ENCODE results near the gene PRAMEF27. TPM values are rescaled to one million over a fixed set of nuclear protein-coding genes. Genes with fewer than 3 reads are reported as not detected.
"Not testable (repeated sequence)": the region's sequence is repeated elsewhere in the genome, so short reads cannot be mapped to it uniquely, and the experiment has no call there.

The PRAMEF27 gene
- not detected for polyA plus RNA-seq

DNA sequence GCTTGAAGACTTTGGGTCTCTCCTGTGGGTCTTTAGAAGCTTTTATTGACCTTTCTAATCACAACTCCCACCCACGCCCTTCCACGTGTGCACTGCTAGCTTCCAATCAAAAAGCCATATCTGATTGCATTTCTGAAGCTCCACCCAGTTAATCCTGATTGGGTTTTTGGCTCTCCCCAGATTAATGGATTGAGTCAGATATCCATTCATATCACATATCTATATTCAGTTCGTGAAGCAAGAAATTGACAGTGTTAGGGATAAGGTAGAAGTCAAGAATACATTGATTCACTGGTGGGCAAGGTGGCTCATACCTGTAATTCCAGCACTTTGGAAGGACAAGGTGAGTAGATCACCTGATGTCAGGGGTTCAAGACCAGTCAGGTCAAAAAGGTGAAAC lies at the start of gene PRAMEF27:
TSS of gene PRAMEF27 (minus strand) at position 101 of the 400 bp plus-strand sequence. CDS start 2,916 bp downstream, outside the sequence.
- H3K27me3 ChIP-seq (ENCODE audit: control insufficient read depth in 1 of 2, insufficient read depth in 2 of 2, low read length in 2 of 2); H3K27ac ChIP-seq (ENCODE audit: low read depth in 2 of 2, low read length in 1 of 2); H3K9me3 ChIP-seq (ENCODE audit: control insufficient read depth in 2 of 2, insufficient read depth in 1 of 2, low read depth in 1 of 2, low read length in 1 of 2); H3K4me3 ChIP-seq (ENCODE audit: low read depth in 1 of 2, low read length in 2 of 2); H3K4me1 ChIP-seq (ENCODE audit: control insufficient read depth in 2 of 2, insufficient read depth in 2 of 2, low read length in 1 of 2); H3K36me3 ChIP-seq (ENCODE audit: control insufficient read depth in 2 of 2, insufficient read depth in 2 of 2, low read length in 1 of 2): not testable (repeated sequence)
- WGBS, 2 donors: 76 to 80% methylated on average over 3 of the region's 3 CpGs

DNA sequence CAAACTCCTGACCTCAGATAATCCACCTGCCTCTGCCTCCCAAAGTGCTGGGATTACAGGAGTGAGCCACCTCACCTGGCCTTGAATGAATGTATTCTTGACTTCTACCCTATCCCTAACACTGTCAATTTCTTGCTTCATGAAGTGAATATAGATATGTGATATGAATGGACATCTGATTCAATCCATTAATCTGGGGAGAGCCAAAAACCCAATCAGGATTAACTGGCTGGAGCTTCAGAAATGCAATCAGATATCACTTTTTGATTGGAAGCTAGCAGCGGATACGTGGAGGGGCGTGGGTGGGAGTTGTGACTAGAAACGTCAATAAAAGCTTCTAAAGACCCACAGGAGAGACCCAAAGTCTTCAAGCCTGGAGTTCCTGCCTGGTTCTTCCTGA lies 14.1 kb upstream of the PRAMEF27 start, which contains the start of gene PRAMEF25:
TSS of gene PRAMEF25 (plus strand) at position 301 of the 400 bp plus-strand sequence. CDS start 2,920 bp downstream, outside the sequence.
- not testable (repeated sequence) for H3K9me3 ChIP-seq (ENCODE audit: control insufficient read depth in 2 of 2, insufficient read depth in 1 of 2, low read depth in 1 of 2, low read length in 1 of 2); H3K4me3 ChIP-seq (ENCODE audit: low read depth in 1 of 2, low read length in 2 of 2); H3K36me3 ChIP-seq (ENCODE audit: control insufficient read depth in 2 of 2, insufficient read depth in 2 of 2, low read length in 1 of 2); H3K27me3 ChIP-seq (ENCODE audit: control insufficient read depth in 1 of 2, insufficient read depth in 2 of 2, low read length in 2 of 2); H3K27ac ChIP-seq (ENCODE audit: low read depth in 2 of 2, low read length in 1 of 2); H3K4me1 ChIP-seq (ENCODE audit: control insufficient read depth in 2 of 2, insufficient read depth in 2 of 2, low read length in 1 of 2)
- WGBS, 2 donors: no CpG with 5 or more reads among the region's 4 CpGs

- not testable (repeated sequence) for H3K9me3 ChIP-seq (ENCODE audit: control insufficient read depth in 2 of 2, insufficient read depth in 1 of 2, low read depth in 1 of 2, low read length in 1 of 2); H3K4me3 ChIP-seq (ENCODE audit: low read depth in 1 of 2, low read length in 2 of 2); H3K36me3 ChIP-seq (ENCODE audit: control insufficient read depth in 2 of 2, insufficient read depth in 2 of 2, low read length in 1 of 2); H3K27me3 ChIP-seq (ENCODE audit: control insufficient read depth in 1 of 2, insufficient read depth in 2 of 2, low read length in 2 of 2); H3K27ac ChIP-seq (ENCODE audit: low read depth in 2 of 2, low read length in 1 of 2); H3K4me1 ChIP-seq (ENCODE audit: control insufficient read depth in 2 of 2, insufficient read depth in 2 of 2, low read length in 1 of 2)
- 28 to 37% methylated on average over 6 of the region's 9 CpGs for WGBS, 2 donors
These were observed 36.5 kb downstream of the PRAMEF27 start for GRCh38 chr1:13019846-13020245.

DNA sequence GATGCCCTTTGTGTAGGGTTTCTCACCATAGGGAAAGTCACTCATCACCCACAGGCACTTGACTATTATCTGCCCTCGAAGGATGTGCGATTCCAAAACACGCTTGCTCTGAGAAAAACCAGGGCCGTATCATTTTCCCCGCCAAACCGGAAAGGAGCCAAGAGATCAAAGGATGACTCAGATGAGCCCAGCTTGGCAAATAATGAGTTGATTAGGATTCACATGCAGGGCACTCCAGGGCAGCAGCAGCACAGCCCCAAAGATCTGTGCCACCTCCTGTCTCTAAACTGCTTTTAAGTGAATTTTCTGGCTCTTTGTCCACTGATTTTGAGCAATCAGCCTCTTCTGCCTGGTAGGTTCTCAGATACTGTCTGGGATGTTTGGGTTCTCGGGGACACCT lies 44.4 kb downstream of the PRAMEF27 start:
- H3K9me3 ChIP-seq (ENCODE audit: control insufficient read depth in 2 of 2, insufficient read depth in 1 of 2, low read depth in 1 of 2, low read length in 1 of 2); H3K27ac ChIP-seq (ENCODE audit: low read depth in 2 of 2, low read length in 1 of 2); H3K27me3 ChIP-seq (ENCODE audit: control insufficient read depth in 1 of 2, insufficient read depth in 2 of 2, low read length in 2 of 2); H3K4me3 ChIP-seq (ENCODE audit: low read depth in 1 of 2, low read length in 2 of 2); H3K4me1 ChIP-seq (ENCODE audit: control insufficient read depth in 2 of 2, insufficient read depth in 2 of 2, low read length in 1 of 2); H3K36me3 ChIP-seq (ENCODE audit: control insufficient read depth in 2 of 2, insufficient read depth in 2 of 2, low read length in 1 of 2): not testable (repeated sequence)
- no CpG with 5 or more reads among the region's 7 CpGs for WGBS, 2 donors

GRCh38 chr1:13009348-13009747 lies 47.0 kb downstream of the PRAMEF27 start:
- not testable (repeated sequence) for H3K27me3 ChIP-seq (ENCODE audit: control insufficient read depth in 1 of 2, insufficient read depth in 2 of 2, low read length in 2 of 2); H3K9me3 ChIP-seq (ENCODE audit: control insufficient read depth in 2 of 2, insufficient read depth in 1 of 2, low read depth in 1 of 2, low read length in 1 of 2); H3K27ac ChIP-seq (ENCODE audit: low read depth in 2 of 2, low read length in 1 of 2); H3K4me3 ChIP-seq (ENCODE audit: low read depth in 1 of 2, low read length in 2 of 2); H3K36me3 ChIP-seq (ENCODE audit: control insufficient read depth in 2 of 2, insufficient read depth in 2 of 2, low read length in 1 of 2); H3K4me1 ChIP-seq (ENCODE audit: control insufficient read depth in 2 of 2, insufficient read depth in 2 of 2, low read length in 1 of 2)
- no CpG with 5 or more reads among the region's 3 CpGs for WGBS, 2 donors

- H3K9me3 ChIP-seq (ENCODE audit: control insufficient read depth in 2 of 2, insufficient read depth in 1 of 2, low read depth in 1 of 2, low read length in 1 of 2); H3K4me1 ChIP-seq (ENCODE audit: control insufficient read depth in 2 of 2, insufficient read depth in 2 of 2, low read length in 1 of 2); H3K27ac ChIP-seq (ENCODE audit: low read depth in 2 of 2, low read length in 1 of 2); H3K36me3 ChIP-seq (ENCODE audit: control insufficient read depth in 2 of 2, insufficient read depth in 2 of 2, low read length in 1 of 2); H3K4me3 ChIP-seq (ENCODE audit: low read depth in 1 of 2, low read length in 2 of 2); H3K27me3 ChIP-seq (ENCODE audit: control insufficient read depth in 1 of 2, insufficient read depth in 2 of 2, low read length in 2 of 2): not testable (repeated sequence)
- WGBS, 2 donors: 50 to 57% methylated on average over 2 of the region's 4 CpGs
These were observed 50.6 kb downstream of the PRAMEF27 start for GRCh38 chr1:13005732-13006131.

Other genes starting within 250 kb of the PRAMEF27 start
- gene PRAMEF11, start 225.2 kb downstream of the PRAMEF27 start, polyA plus RNA-seq: not detected
- gene HNRNPCL1, start 207.9 kb downstream of the PRAMEF27 start, polyA plus RNA-seq: not detected
- gene PRAMEF2, start 199.5 kb downstream of the PRAMEF27 start, polyA plus RNA-seq: not detected
- gene PRAMEF4, start 170.4 kb downstream of the PRAMEF27 start, polyA plus RNA-seq: not detected
- gene PRAMEF10, start 158.3 kb downstream of the PRAMEF27 start, polyA plus RNA-seq: not detected
- not detected for gene PRAMEF7, start 140.0 kb downstream of the PRAMEF27 start, polyA plus RNA-seq
- not detected for gene PRAMEF6, start 109.0 kb downstream of the PRAMEF27 start, polyA plus RNA-seq
- gene HNRNPCL3, start 4.2 kb upstream of the PRAMEF27 start, polyA plus RNA-seq: not detected
- not detected for gene PRAMEF25, start 14.2 kb upstream of the PRAMEF27 start, polyA plus RNA-seq
- gene HNRNPCL2, start 60.3 kb upstream of the PRAMEF27 start, polyA plus RNA-seq: not detected
- gene PRAMEF26, start 99.4 kb upstream of the PRAMEF27 start, polyA plus RNA-seq: not detected
- gene HNRNPCL4, start 109.1 kb upstream of the PRAMEF27 start, polyA plus RNA-seq: not detected
- gene PRAMEF9, start 115.3 kb upstream of the PRAMEF27 start, polyA plus RNA-seq: not detected
- not detected for gene PRAMEF13, start 144.8 kb upstream of the PRAMEF27 start, polyA plus RNA-seq
- gene PRAMEF18, start 169.6 kb upstream of the PRAMEF27 start, polyA plus RNA-seq: not detected
- not detected for gene PRAMEF5, start 197.6 kb upstream of the PRAMEF27 start, polyA plus RNA-seq
- under 1 TPM in 1 of 2 donors, not detected in 1; 0.01 TPM for gene PRAMEF8, start 228.6 kb upstream of the PRAMEF27 start, polyA plus RNA-seq
- not detected for gene PRAMEF33, start 247.0 kb upstream of the PRAMEF27 start, polyA plus RNA-seq